Panc1 (cell line): ENCODE data around the gene GRIP1. TPM values are rescaled to one million over a fixed set of nuclear protein-coding genes. Genes with fewer than 3 reads are reported as not detected.

ENCODE experiments used
- ATAC-seq: fragments of 200-7000 bp; cut with Tn5 transposase; 2 replicates; pipeline ENCODE4 v1.9.1; 2020; ENCODE audit warnings: mild to moderate bottlenecking, moderate library complexity
- BruUV-seq: library from RNA; stranded (reverse); fragments of 400-500 nt; replicated peaks from 2 replicates; lab custom pipeline; 2021; lab: Mats Ljungman, UMichigan
- CTCF ChIA-PET: fragments of 300-600 bp; sonication (Branson Sonifier 250); formaldehyde crosslinking; loops from one replicate; lab custom pipeline; 2022; ENCODE audit warnings: antibody characterized with exemption; lab: Charles Lee
- POLR2A ChIA-PET: fragments of 300-600 bp; sonication (Branson Sonifier 250); formaldehyde crosslinking; loops from one replicate; lab custom pipeline; 2022; ENCODE audit warnings: antibody characterized with exemption; lab: Charles Lee
- DNase-seq: peaks from one replicate; pipeline ENCODE4 v3.0.0-alpha.2; 2010; ENCODE audit warnings: low read depth, low spot score
- H3K27ac ChIP-seq: 2 replicates; pipeline ENCODE4 v1.5.1; 2011; ENCODE audit warnings: mild to moderate bottlenecking, low read length, inconsistent platforms
- H3K27me3 ChIP-seq: fragments of 200-500 bp; sonication (Bioruptor generic); 2 replicates; pipeline ENCODE4 v1.6.0; 2014; ENCODE audit warnings: low read length, inconsistent platforms; ENCODE audit not compliant: control insufficient read depth, insufficient read depth
- H3K36me3 ChIP-seq: fragments of 200-500 bp; sonication (Bioruptor generic); 2 replicates; pipeline ENCODE4 v1.5.1; 2014; ENCODE audit warnings: inconsistent platforms, mild to moderate bottlenecking, low read length, moderate library complexity; ENCODE audit not compliant: control insufficient read depth, insufficient read depth
- H3K4me1 ChIP-seq: 2 replicates; pipeline ENCODE4 v1.5.1; 2011; ENCODE audit warnings: inconsistent platforms, mild to moderate bottlenecking, low read length, moderate library complexity; ENCODE audit not compliant: control insufficient read depth, insufficient read depth
- H3K4me3 ChIP-seq, 2 experiments: 2 replicates each; pipeline ENCODE4 v1.5.1; 2011 to 2012; ENCODE audit warnings: low read depth in 2 of 2, low read length in 2 of 2, mild to moderate bottlenecking in 2 of 2, inconsistent platforms in 1 of 2, moderate library complexity in 1 of 2
- H3K9me3 ChIP-seq: fragments of 200-500 bp; sonication (Bioruptor generic); 2 replicates; pipeline ENCODE4 v1.5.1; 2014; ENCODE audit warnings: low read depth, mild to moderate bottlenecking, inconsistent platforms, low read length, moderate library complexity; ENCODE audit not compliant: control insufficient read depth, insufficient read depth
- CTCF ChIP-seq: fragments of 450-650 bp; IDR thresholded peaks from 2 replicates; pipeline ENCODE4 v1.5.1; 2017; ENCODE audit warnings: mild to moderate bottlenecking
- POLR2AphosphoS5 ChIP-seq: IDR thresholded peaks from 2 replicates; pipeline ENCODE4 v1.6.1; 2012; ENCODE audit warnings: mild to moderate bottlenecking, low read depth, low read length, moderate library complexity
- SIN3A ChIP-seq: IDR thresholded peaks from 2 replicates; pipeline ENCODE4 v1.6.1; 2012; ENCODE audit warnings: low read depth, mild to moderate bottlenecking, low read length, moderate library complexity, borderline replicate concordance; ENCODE audit not compliant: insufficient read depth
- TCF7L2 ChIP-seq: IDR thresholded peaks from 2 replicates; pipeline ENCODE4 v1.6.1; 2011; ENCODE audit warnings: mild to moderate bottlenecking, low read depth, low read length, inconsistent platforms
- in situ Hi-C: cut with HindIII; loops from 2 replicates; pipeline ENCODE4 v1.10.0; 2016; ENCODE audit warnings: low sequenced_read_pairs, low pct_unique_long_range_greater_than_20kb
- intact Hi-C: fragments of 100-400 bp; cut with micrococcal nuclease; formaldehyde crosslinking; loops from one replicate; pipeline ENCODE4 v1.10.0; 2022; ENCODE audit not compliant: unreplicated experiment
- total RNA-seq: library from RNA; stranded (reverse); gene quantifications from one replicate; pipeline ENCODE4 v1.2.1, GENCODE V29; 2021; ENCODE audit not compliant: unreplicated experiment
- TF ChIP-seq, protein P1 (sequence below), 2 experiments: IDR thresholded peaks; 2 replicates each; pipeline ENCODE4 v1.6.1; 2011 to 2012; ENCODE audit warnings: low read depth in 2 of 2, control low read depth in 1 of 2, low read length in 1 of 2, mild to moderate bottlenecking in 1 of 2, moderate library complexity in 1 of 2; ENCODE audit not compliant: insufficient read depth in 1 of 2

Gene GRIP1
- total RNA-seq, 1 experiment from 2014 or later = 9.2 TPM

- Histone ChIP-seq H3K9me3 (no peaks in the 10 kb centered on the region), H3K27ac (no peak overlapping the region), H3K36me3 (no peaks in the 10 kb centered on the region), H3K4me3 (no peak overlapping the region), H3K4me1 (no peaks in the 10 kb centered on the region), H3K27me3 (no peaks in the 10 kb centered on the region)
- ChIA-PET POLR2A (no interaction called here), CTCF (no interaction called here)
- no peak for DNase-seq
- ATAC-seq = no peak
- TF ChIP-seq, protein P1, sequence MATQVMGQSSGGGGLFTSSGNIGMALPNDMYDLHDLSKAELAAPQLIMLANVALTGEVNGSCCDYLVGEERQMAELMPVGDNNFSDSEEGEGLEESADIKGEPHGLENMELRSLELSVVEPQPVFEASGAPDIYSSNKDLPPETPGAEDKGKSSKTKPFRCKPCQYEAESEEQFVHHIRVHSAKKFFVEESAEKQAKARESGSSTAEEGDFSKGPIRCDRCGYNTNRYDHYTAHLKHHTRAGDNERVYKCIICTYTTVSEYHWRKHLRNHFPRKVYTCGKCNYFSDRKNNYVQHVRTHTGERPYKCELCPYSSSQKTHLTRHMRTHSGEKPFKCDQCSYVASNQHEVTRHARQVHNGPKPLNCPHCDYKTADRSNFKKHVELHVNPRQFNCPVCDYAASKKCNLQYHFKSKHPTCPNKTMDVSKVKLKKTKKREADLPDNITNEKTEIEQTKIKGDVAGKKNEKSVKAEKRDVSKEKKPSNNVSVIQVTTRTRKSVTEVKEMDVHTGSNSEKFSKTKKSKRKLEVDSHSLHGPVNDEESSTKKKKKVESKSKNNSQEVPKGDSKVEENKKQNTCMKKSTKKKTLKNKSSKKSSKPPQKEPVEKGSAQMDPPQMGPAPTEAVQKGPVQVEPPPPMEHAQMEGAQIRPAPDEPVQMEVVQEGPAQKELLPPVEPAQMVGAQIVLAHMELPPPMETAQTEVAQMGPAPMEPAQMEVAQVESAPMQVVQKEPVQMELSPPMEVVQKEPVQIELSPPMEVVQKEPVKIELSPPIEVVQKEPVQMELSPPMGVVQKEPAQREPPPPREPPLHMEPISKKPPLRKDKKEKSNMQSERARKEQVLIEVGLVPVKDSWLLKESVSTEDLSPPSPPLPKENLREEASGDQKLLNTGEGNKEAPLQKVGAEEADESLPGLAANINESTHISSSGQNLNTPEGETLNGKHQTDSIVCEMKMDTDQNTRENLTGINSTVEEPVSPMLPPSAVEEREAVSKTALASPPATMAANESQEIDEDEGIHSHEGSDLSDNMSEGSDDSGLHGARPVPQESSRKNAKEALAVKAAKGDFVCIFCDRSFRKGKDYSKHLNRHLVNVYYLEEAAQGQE (IDR thresholded peaks at IDR 0.05; ENCODE audit: insufficient read depth in 1 of 2, low read depth in 2 of 2, low read length in 1 of 2) = no peak
- TF ChIP-seq CTCF (no peak), POLR2AphosphoS5 (no peak), SIN3A (no peak), TCF7L2 (no peak)
- intact Hi-C loops = no loop called here
- in situ Hi-C loops = no loop called here
- BruUV-seq = no TSS peak
Observed at GRCh38 chr12:66529934-66530333, 148.9 kb downstream of the GRIP1 start.

- Histone ChIP-seq H3K9me3 (no peaks in the 10 kb centered on the region), H3K27ac (no peak overlapping the region), H3K36me3 (no peaks in the 10 kb centered on the region), H3K4me1 (no peaks in the 10 kb centered on the region), H3K27me3 (no peaks in the 10 kb centered on the region), H3K4me3 (no peak overlapping the region)
- ChIA-PET POLR2A (no interaction called here), CTCF (no interaction called here)
- BruUV-seq = no TSS peak
- TF ChIP-seq, protein P1 (IDR thresholded peaks at IDR 0.05; ENCODE audit: insufficient read depth in 1 of 2, low read depth in 2 of 2, low read length in 1 of 2) = no peak
- TF ChIP-seq SIN3A = no peak
- no peak for TF ChIP-seq CTCF
- no peak for TF ChIP-seq POLR2AphosphoS5
- TF ChIP-seq TCF7L2 = no peak
- no peak for DNase-seq
- in situ Hi-C loops (no loop called here), intact Hi-C loops (no loop called here)
- no peak for ATAC-seq
Observed at GRCh38 chr12:66516561-66516960, 162.3 kb downstream of the GRIP1 start.
